ENCODE data around the gene CFAP410. TPM values are rescaled to one million over a fixed set of nuclear protein-coding genes. Genes with fewer than 3 reads are reported as not detected.

CFAP410 gene
- total and polyA plus RNA-seq, 2 of the 8 experiments (the other 6 are each of a cell fraction or from before 2014, with no cell fraction given), result 10.6 to 12.0 TPM

GRCh38 chr21:44282370-44282769 lies 56.8 kb downstream of the CFAP410 start:
- TF ChIP-seq POLR2A (IDR thresholded peaks at IDR 0.05; ENCODE audit: control extremely low read depth in 1 of 2, low read depth in 2 of 2, low read length in 2 of 2), result no peak
- TF ChIP-seq BCL11A (IDR thresholded peaks at IDR 0.05; ENCODE audit: low read depth in 2 of 2, low read length in 2 of 2), result no peak
- TF ChIP-seq RBBP5 (IDR thresholded peaks at IDR 0.05; ENCODE audit: borderline replicate concordance, low read depth, low read length), result no peak
- TF ChIP-seq CREB1 (IDR thresholded peaks at IDR 0.05), result no peak
- Histone ChIP-seq H3K36me3 (ENCODE audit: control insufficient read depth in 2 of 4, insufficient read depth in 4 of 4, low read length in 3 of 4) (no peaks in the 10 kb centered on the region), H4K20me1 (replicated peaks in 1 of 2; ENCODE audit: control insufficient read depth in 1 of 2, insufficient read depth in 2 of 2, low read length in 2 of 2) (no peaks in the 10 kb centered on the region), H3K4ac (replicated peaks; ENCODE audit: insufficient read length, low read depth, low read length) (no peak overlapping the region), H3K4me1 (replicated peaks in 1 of 4; ENCODE audit: control insufficient read depth in 3 of 4, insufficient read depth in 4 of 4, low read length in 3 of 4) (peaks cover 0 to 23% (median 15%) of the 10 kb centered on the region in 4 experiments; a peak in 6 of 7 replicates), H2BK12ac (ENCODE audit: low read depth, low read length) (no peak overlapping the region), H2BK5ac (ENCODE audit: low read depth, low read length) (no peak overlapping the region), H3K27me3 (replicated peaks in 1 of 4; ENCODE audit: control insufficient read depth in 3 of 4, extremely low read depth in 1 of 4, insufficient read depth in 3 of 4, low read length in 3 of 4) (peaks cover 0 to 28% (median 17%) of the 10 kb centered on the region in 4 experiments; a peak in 5 of 7 replicates), H3K27ac (ENCODE audit: low read depth, low read length) (no peak overlapping the region), H3K23me2 (ENCODE audit: low read depth, low read length) (no peaks in the 10 kb centered on the region; the same call in 1 of the 2 replicates), H3K14ac (ENCODE audit: insufficient read length) (no peak overlapping the region), H3K9me3 (ENCODE audit: insufficient read depth in 2 of 2, low read depth in 1 of 2, low read length in 1 of 2) (no peaks in the 10 kb centered on the region), H3K4me3 (ENCODE audit: extremely low read depth in 1 of 4, insufficient read depth in 2 of 4, low read depth in 3 of 4, low read length in 4 of 4) (no peak overlapping the region), H3K79me1 (ENCODE audit: low read depth, low read length) (no peaks in the 10 kb centered on the region), H3K9ac (replicated peaks in 1 of 4; ENCODE audit: extremely low read depth in 1 of 4, low read depth in 3 of 4, low read length in 3 of 4) (no peak overlapping the region), H3K23ac (ENCODE audit: insufficient read length) (no peak overlapping the region), H2BK20ac (ENCODE audit: low read length) (no peak overlapping the region), H3K18ac (ENCODE audit: extremely low read depth, low read length) (no peak overlapping the region; the same call in 1 of the 2 replicates), H3K4me2 (ENCODE audit: insufficient read depth in 1 of 2, low read depth in 2 of 2, low read length in 2 of 2) (no peak overlapping the region; a peak in 1 of 4 replicates), H3K56ac (replicated peaks; ENCODE audit: insufficient read length, low read depth, low read length) (no peak overlapping the region), H4K91ac (replicated peaks; ENCODE audit: insufficient read length, low read length) (no peak overlapping the region), H3K79me2 (ENCODE audit: control insufficient read depth in 1 of 2, insufficient read depth in 2 of 2, low read length in 2 of 2) (no peaks in the 10 kb centered on the region), H2BK120ac (replicated peaks; ENCODE audit: low read depth, low read length) (no peak overlapping the region), H2BK15ac (ENCODE audit: low read length) (no peak overlapping the region), H4K8ac (ENCODE audit: extremely low read depth, insufficient read depth, low read length) (no peak overlapping the region), H2AK5ac (ENCODE audit: low read depth, low read length) (no peak overlapping the region), H2AFZ (ENCODE audit: low read length) (no peak overlapping the region), H4K5ac (ENCODE audit: insufficient read length, low read depth, low read length) (no peak overlapping the region)
- POLR2A ChIA-PET (ENCODE audit: partially characterized antibody), result no interaction called here
- DNase-seq (ENCODE audit: low read depth in 1 of 2, low spot score in 2 of 2) (no peak), FAIRE-seq (no peak)
- 82% methylated on average over 9 of the region's 9 CpGs; no CpG with 5 or more reads in 1 of the 2 experiments for WGBS, 2 experiments (ENCODE audit: extremely low coverage in 1 of 2, insufficient coverage in 1 of 2, insufficient read length in 1 of 2, insufficient replicate concordance in 2 of 2, low coverage in 1 of 2, low lambda C conversion rate in 2 of 2, missing lambda C conversion rate in 1 of 2)
- CTCF ChIA-PET (ENCODE audit: partially characterized antibody), result interaction anchor here (3.5 kb wide), 1 partner anchor 15 kb away, joined by 12 read pairs; no protein-coding TSS in a partner anchor

All from H1 (cell line).